ENCODE data around the gene SPRTN.
"Not testable (repeated sequence)": the region's sequence is repeated elsewhere in the genome, so short reads cannot be mapped to it uniquely, and the experiment has no call there.

SPRTN gene

GRCh38 chr1:231335663-231336602, 2.2 kb upstream of the SPRTN start:
- no peak for DNase-seq (ENCODE audit: low read depth in 2 of 2, low spot score in 1 of 2)

GRCh38 chr1:231337043-231337471, 1.0 kb upstream of the SPRTN start:
- peak in 1 of 2 donors; percentile 17 for DNase-seq (ENCODE audit: low read depth in 2 of 2, low spot score in 1 of 2)

- peak; percentile 94 to 97 for DNase-seq (ENCODE audit: low read depth in 2 of 2, low spot score in 1 of 2)
These were observed 422 bp upstream of the SPRTN start, which contains the start of gene EXOC8 for GRCh38 chr1:231337472-231338269. Gene EXOC8 (minus strand): TSS chr1:231337852. CDS start chr1:231337745, 107 bp downstream.

- DNase-seq (ENCODE audit: low read depth in 2 of 2, low spot score in 1 of 2), result no peak
These were observed 2.4 kb downstream of the SPRTN start for GRCh38 chr1:231340328-231341013.

- no peak for DNase-seq (ENCODE audit: low read depth in 2 of 2, low spot score in 1 of 2)
These were observed 9.9 kb downstream of the SPRTN start for GRCh38 chr1:231347961-231348360.

GRCh38 chr1:231348442-231348841, 10.3 kb downstream of the SPRTN start:
- DNase-seq (ENCODE audit: low read depth in 2 of 2, low spot score in 1 of 2), result no peak

- not testable (repeated sequence) for DNase-seq (ENCODE audit: low read depth in 2 of 2, low spot score in 1 of 2)
These were observed 10.8 kb downstream of the SPRTN start for GRCh38 chr1:231348856-231349255.

- no peak for DNase-seq (ENCODE audit: low read depth in 2 of 2, low spot score in 1 of 2)
These were observed 13.7 kb downstream of the SPRTN start for GRCh38 chr1:231351816-231352215.

- no peak for DNase-seq (ENCODE audit: low read depth in 2 of 2, low spot score in 1 of 2)
These were observed 15.0 kb downstream of the SPRTN start for GRCh38 chr1:231353086-231353485.

GRCh38 chr1:231354330-231355020, 16.4 kb downstream of the SPRTN start:
- no peak for DNase-seq (ENCODE audit: low read depth in 2 of 2, low spot score in 1 of 2)

- DNase-seq (ENCODE audit: low read depth in 2 of 2, low spot score in 1 of 2), result no peak
These were observed 17.1 kb downstream of the SPRTN start for GRCh38 chr1:231355171-231355570.

GRCh38 chr1:231357187-231357772, 19.2 kb downstream of the SPRTN start:
- no peak for DNase-seq (ENCODE audit: low read depth in 2 of 2, low spot score in 1 of 2)

GRCh38 chr1:231357831-231358354, 19.8 kb downstream of the SPRTN start:
- DNase-seq (ENCODE audit: low read depth in 2 of 2, low spot score in 1 of 2), result no peak

GRCh38 chr1:231359113-231359512, 21.0 kb downstream of the SPRTN start:
- DNase-seq (ENCODE audit: low read depth in 2 of 2, low spot score in 1 of 2), result no peak

GRCh38 chr1:231362325-231362724, 24.2 kb downstream of the SPRTN start:
- DNase-seq (ENCODE audit: low read depth in 2 of 2, low spot score in 1 of 2), result no peak

- no peak for DNase-seq (ENCODE audit: low read depth in 2 of 2, low spot score in 1 of 2)
These were observed 25.5 kb downstream of the SPRTN start for GRCh38 chr1:231363624-231364023.

- no peak for DNase-seq (ENCODE audit: low read depth in 2 of 2, low spot score in 1 of 2)
These were observed 26.1 kb downstream of the SPRTN start for GRCh38 chr1:231364192-231364591.

GRCh38 chr1:231369282-231369681, 31.2 kb downstream of the SPRTN start:
- no peak for DNase-seq (ENCODE audit: low read depth in 2 of 2, low spot score in 1 of 2)

GRCh38 chr1:231372501-231372900, 34.4 kb downstream of the SPRTN start:
- DNase-seq (ENCODE audit: low read depth in 2 of 2, low spot score in 1 of 2), result no peak

GRCh38 chr1:231374394-231374793, 36.3 kb downstream of the SPRTN start:
- no peak for DNase-seq (ENCODE audit: low read depth in 2 of 2, low spot score in 1 of 2)

Measured in stimulated activated CD8-positive, alpha-beta memory T cell treated with anti-CD3 and anti-CD28 coated beads, Interleukin-4, amount 100 ng/mL, for 1 hour (primary cell).